Measurements from ENCODE around the gene ERG. TPM values are rescaled to one million over a fixed set of nuclear protein-coding genes. Genes with fewer than 3 reads are reported as not detected.

Gene ERG
- total RNA-seq, 2 donors from 2014 or later, result 2.5 to 6.7 TPM

GRCh38 chr21:38385427-38386175 is 112.7 kb downstream of the ERG start:
- intact Hi-C loops (cut with DNase I), result no loop called here
- DNase-seq, result no peak
- Histone ChIP-seq H3K9ac (ENCODE audit: low read depth in 2 of 2, low read length in 2 of 2) (no peak overlapping the region), H3K27ac (no peak overlapping the region), H3K27me3 (no peaks in the 10 kb centered on the region), H3K36me3 (no peaks in the 10 kb centered on the region), H3K9me3 (no peaks in the 10 kb centered on the region), H3K4me3 (no peak overlapping the region), H3K4me1 (no peaks in the 10 kb centered on the region)
- no peak for TF ChIP-seq CTCF (IDR thresholded peaks at IDR 0.05)

GRCh38 chr21:38384675-38385426 is 113.4 kb downstream of the ERG start:
- intact Hi-C loops (cut with DNase I), result no loop called here
- H3K9ac ChIP-seq (ENCODE audit: low read depth in 2 of 2, low read length in 2 of 2), result no peak overlapping the region
- no peak for TF ChIP-seq CTCF (IDR thresholded peaks at IDR 0.05)
- H3K27me3 ChIP-seq, result no peaks in the 10 kb centered on the region
- no peaks in the 10 kb centered on the region for H3K9me3 ChIP-seq
- H3K27ac ChIP-seq, result no peak overlapping the region
- DNase-seq, result no peak
- no peaks in the 10 kb centered on the region for H3K4me1 ChIP-seq
- no peak overlapping the region for H3K4me3 ChIP-seq
- H3K36me3 ChIP-seq, result no peaks in the 10 kb centered on the region

- Histone ChIP-seq H3K9me3 (no peaks in the 10 kb centered on the region), H3K36me3 (no peaks in the 10 kb centered on the region), H3K9ac (ENCODE audit: low read depth in 2 of 2, low read length in 2 of 2) (no peak overlapping the region), H3K4me1 (no peaks in the 10 kb centered on the region), H3K4me3 (no peak overlapping the region), H3K27ac (no peak overlapping the region), H3K27me3 (no peaks in the 10 kb centered on the region)
- TF ChIP-seq CTCF (IDR thresholded peaks at IDR 0.05), result no peak
- intact Hi-C loops (cut with DNase I), result no loop called here
- DNase-seq, result no peak
Measured at GRCh38 chr21:38384238-38384560, 114.1 kb downstream of the ERG start.

GRCh38 chr21:38383411-38384237 is 114.7 kb downstream of the ERG start:
- Histone ChIP-seq H3K4me1 (no peaks in the 10 kb centered on the region), H3K27ac (no peak overlapping the region), H3K36me3 (no peaks in the 10 kb centered on the region), H3K4me3 (no peak overlapping the region), H3K9me3 (no peaks in the 10 kb centered on the region), H3K9ac (ENCODE audit: low read depth in 2 of 2, low read length in 2 of 2) (no peak overlapping the region), H3K27me3 (no peaks in the 10 kb centered on the region)
- no peak for TF ChIP-seq CTCF (IDR thresholded peaks at IDR 0.05)
- intact Hi-C loops (cut with DNase I), result no loop called here
- DNase-seq, result no peak

- Histone ChIP-seq H3K27ac (no peak overlapping the region), H3K9ac (ENCODE audit: low read depth in 2 of 2, low read length in 2 of 2) (no peak overlapping the region), H3K36me3 (no peaks in the 10 kb centered on the region), H3K27me3 (no peaks in the 10 kb centered on the region), H3K9me3 (no peaks in the 10 kb centered on the region), H3K4me3 (no peak overlapping the region), H3K4me1 (no peaks in the 10 kb centered on the region)
- DNase-seq, result no peak
- no peak for TF ChIP-seq CTCF (IDR thresholded peaks at IDR 0.05)
- intact Hi-C loops (cut with DNase I), result no loop called here
Measured at GRCh38 chr21:38380481-38381137, 117.7 kb downstream of the ERG start.

Measured in colonic mucosa (tissue), 4 donors.